ENCODE data around the gene MYO19. TPM values are rescaled to one million over a fixed set of nuclear protein-coding genes. Genes with fewer than 3 reads are reported as not detected.

Gene MYO19
- polyA plus RNA-seq, 3 donors = 42.1 to 62.8 (median 45.5) TPM

Other genes starting within 250 kb of the MYO19 start
- not detected for gene TBC1D3G, start 211.0 kb downstream of the MYO19 start, polyA plus RNA-seq (ENCODE audit: insufficient read length in 3 of 3)
- gene TBC1D3H, start 146.4 kb downstream of the MYO19 start, polyA plus RNA-seq (ENCODE audit: insufficient read length in 3 of 3) = 1 to 10 TPM in 1 of 3 donors, not detected in 2; 3.3 TPM
- gene ZNHIT3, start 48.2 kb downstream of the MYO19 start, polyA plus RNA-seq (ENCODE audit: insufficient read length in 3 of 3) = 10 to 100 TPM; 60.9 to 73.1 (median 70.2) TPM
- gene PIGW, start 119 bp upstream of the MYO19 start, polyA plus RNA-seq (ENCODE audit: insufficient read length in 3 of 3) = 10 to 100 TPM; 10.3 to 17.0 (median 11.2) TPM
- gene GGNBP2, start 10.1 kb upstream of the MYO19 start, polyA plus RNA-seq (ENCODE audit: insufficient read length in 3 of 3) = 10 to 100 TPM; 76.7 to 95.9 (median 91.3) TPM
- gene DHRS11, start 57.0 kb upstream of the MYO19 start, polyA plus RNA-seq (ENCODE audit: insufficient read length in 3 of 3) = 10 to 100 TPM; 23.5 to 27.5 (median 25.9) TPM
- gene MRM1, start 66.7 kb upstream of the MYO19 start, polyA plus RNA-seq (ENCODE audit: insufficient read length in 3 of 3) = 1 to 10 TPM; 3.7 to 5.6 (median 4.3) TPM